Adrenal gland (tissue), 12 donors: ENCODE measurements around the gene PRDM10. TPM values are rescaled to one million over a fixed set of nuclear protein-coding genes. Genes with fewer than 3 reads are reported as not detected.

Experiments
- DNase-seq, 7 donors: peaks; one replicate each; pipeline ENCODE4 v3.0.0-alpha.2; 2019 to 2020
- H3K27ac ChIP-seq, 5 donors: fragments of 200-600 bp; sonication (generic) in 4 of 5; 1 replicate in 3 of 5; 2 replicates in 2 of 5; pipeline versions ENCODE4 v1.5.1 to v1.8.0; 2016 to 2020; ENCODE audit warnings: mild to moderate bottlenecking in 1 of 5
- H3K27me3 ChIP-seq: fragments of 200-600 bp; 2 replicates; pipeline ENCODE4 v1.8.0; 2021
- H3K36me3 ChIP-seq, 2 donors: fragments of 200-600 bp; replicated peaks in 1 of 2; 1 replicate in 1 of 2; 2 replicates in 1 of 2; pipeline versions ENCODE4 v1.5.1 to v1.8.0; 2018 to 2022
- H3K4me1 ChIP-seq, 2 donors: fragments of 200-600 bp; replicated peaks in 1 of 2; 1 replicate in 1 of 2; 2 replicates in 1 of 2; pipeline versions ENCODE4 v1.5.1 to v1.8.0; 2018 to 2021
- H3K4me3 ChIP-seq, 4 donors: fragments of 200-600 bp; sonication (generic) in 3 of 4; one replicate each; pipeline ENCODE4 v1.5.1; 2016 to 2018
- H3K9me3 ChIP-seq, 3 donors: fragments of 200-600 bp; sonication (generic) in 1 of 3; replicated peaks in 1 of 3; 1 replicate in 2 of 3; 2 replicates in 1 of 3; pipeline versions ENCODE4 v1.5.1 to v1.8.0; 2016 to 2021
- POLR2A ChIP-seq, 2 donors: fragments of 450-650 bp; IDR thresholded peaks; one replicate each; pipeline ENCODE4 v1.6.1; 2017; ENCODE audit warnings: antibody characterized with exemption in 2 of 2, mild to moderate bottlenecking in 2 of 2, moderate library complexity in 1 of 2
- WGBS, 4 donors: extraction: QIAGEN DNeasy Blood & Tissue Kit in 2 of 4; methylation state at CpG; one replicate each; pipeline versions ENCODE4 v1.1.5 to v1.1.7; 2013 to 2017; 5-methylcytosine and 5-hydroxymethylcytosine counted together
- intact Hi-C, 2 donors: fragments of 100-400 bp; cut with DNase I; formaldehyde crosslinking; loops; one replicate each; pipeline versions ENCODE4 v1.14.1 to v1.15.0; 2022 to 2023
- polyA plus RNA-seq, 3 donors: library from polyadenylated mRNA; stranded (reverse); fragments of 200-250 nt in 2 of 3; fragments of 350-450 nt in 1 of 3; fragmentation: Illumina TruSeq in 1 of 3; extraction: RNeasy Lipid Tissue Mini Kit (QIAGEN cat#74804) in 1 of 3; gene quantifications; one replicate each; pipeline ENCODE4 v1.2.3, GENCODE V29; 2013 to 2014
- total RNA-seq, 9 donors: library from RNA; depleted of rRNA in 4 of 9; stranded (reverse); fragments of >200 nt in 4 of 9; fragments of 120-200 nt in 1 of 9; fragmentation: NEBNext Ultra II Directional in 1 of 9; extraction: Animal tissue kit (Norgen Biotek cat#: 25700) in 1 of 9; gene quantifications; one replicate each; pipeline versions ENCODE4 v1.1.0 to v1.2.4, GENCODE V29; 2013 to 2023
- TF ChIP-seq, protein P1 (sequence below), 6 experiments: fragments of 450-650 bp in 4 of 6; fragments of 200-600 bp in 2 of 6; sonication (generic) in 1 of 6; IDR thresholded peaks; 1 replicate in 5 of 6; 2 replicates in 1 of 6; pipeline versions ENCODE4 v1.5.1 to v1.8.0; 2016 to 2021; ENCODE audit warnings: antibody characterized with exemption in 6 of 6, mild to moderate bottlenecking in 2 of 6, moderate library complexity in 1 of 6
- donor health status: healthy with polysubstance abuse.
- donor health status: Bipolar disorder and iron deficiency.
- donor health status: DM: yes; HTN: yes; CAD: no.
- donor health status: DM: no; HTN: no; CAD: no.
- donor health status: DM: no; HTN: no; CAD: no.
- donor health status: DM: yes; HTN: yes; CAD: no.

The PRDM10 gene
- total and polyA plus RNA-seq, 12 donors = 2.3 to 10.1 (median 6.4) TPM

- Histone ChIP-seq H3K4me3 (no peak overlapping the region), H3K9me3 (no peaks in the 10 kb centered on the region), H3K27ac (no peak overlapping the region), H3K36me3 (peaks cover 0 to 40% of the 10 kb centered on the region in 2 donors), H3K4me1 (no peaks in the 10 kb centered on the region), H3K27me3 (no peaks in the 10 kb centered on the region)
- TF ChIP-seq, protein P1, sequence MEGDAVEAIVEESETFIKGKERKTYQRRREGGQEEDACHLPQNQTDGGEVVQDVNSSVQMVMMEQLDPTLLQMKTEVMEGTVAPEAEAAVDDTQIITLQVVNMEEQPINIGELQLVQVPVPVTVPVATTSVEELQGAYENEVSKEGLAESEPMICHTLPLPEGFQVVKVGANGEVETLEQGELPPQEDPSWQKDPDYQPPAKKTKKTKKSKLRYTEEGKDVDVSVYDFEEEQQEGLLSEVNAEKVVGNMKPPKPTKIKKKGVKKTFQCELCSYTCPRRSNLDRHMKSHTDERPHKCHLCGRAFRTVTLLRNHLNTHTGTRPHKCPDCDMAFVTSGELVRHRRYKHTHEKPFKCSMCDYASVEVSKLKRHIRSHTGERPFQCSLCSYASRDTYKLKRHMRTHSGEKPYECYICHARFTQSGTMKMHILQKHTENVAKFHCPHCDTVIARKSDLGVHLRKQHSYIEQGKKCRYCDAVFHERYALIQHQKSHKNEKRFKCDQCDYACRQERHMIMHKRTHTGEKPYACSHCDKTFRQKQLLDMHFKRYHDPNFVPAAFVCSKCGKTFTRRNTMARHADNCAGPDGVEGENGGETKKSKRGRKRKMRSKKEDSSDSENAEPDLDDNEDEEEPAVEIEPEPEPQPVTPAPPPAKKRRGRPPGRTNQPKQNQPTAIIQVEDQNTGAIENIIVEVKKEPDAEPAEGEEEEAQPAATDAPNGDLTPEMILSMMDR (IDR thresholded peaks at IDR 0.05) = no peak
- no peak for TF ChIP-seq POLR2A (IDR thresholded peaks at IDR 0.05)
- DNase-seq = no peak
- intact Hi-C loops = no loop called here
- WGBS, 4 donors = 86 to 100% (median 92%) methylated on average over 2 of the region's 2 CpGs
Measured at GRCh38 chr11:129917231-129917630, 85.4 kb downstream of the PRDM10 start.

DNA sequence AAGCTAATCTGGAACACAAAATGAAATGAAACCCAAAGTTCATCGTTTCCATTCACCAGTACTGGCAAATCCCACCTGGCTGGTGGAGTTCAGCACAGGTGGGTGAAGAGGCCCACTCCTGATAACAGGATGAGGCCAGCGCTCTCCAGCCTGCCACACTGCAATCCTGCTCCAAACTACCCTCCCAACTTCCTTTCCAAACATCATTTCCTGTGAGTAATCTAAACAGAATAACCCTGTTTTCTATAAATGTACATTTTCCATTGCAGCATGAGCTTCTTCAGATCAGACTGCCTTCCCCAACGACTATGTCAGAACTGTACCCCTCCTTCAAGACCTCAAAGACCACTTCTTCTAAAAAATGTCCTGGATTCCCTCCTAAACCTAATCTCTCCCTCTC lies 91.3 kb downstream of the PRDM10 start:
- no peak overlapping the region for H3K4me3 ChIP-seq
- WGBS, 4 donors = 59 to 72% (median 65%) methylated on average over 3 of the region's 3 CpGs
- H3K36me3 ChIP-seq = peaks cover 0 to 38% of the 10 kb centered on the region in 2 donors
- no peaks in the 10 kb centered on the region for H3K27me3 ChIP-seq
- no peak for TF ChIP-seq POLR2A (IDR thresholded peaks at IDR 0.05)
- TF ChIP-seq, protein P1 (IDR thresholded peaks at IDR 0.05) = no peak
- H3K4me1 ChIP-seq = no peaks in the 10 kb centered on the region
- intact Hi-C loops = no loop called here
- no peaks in the 10 kb centered on the region for H3K9me3 ChIP-seq
- no peak for DNase-seq
- no peak overlapping the region for H3K27ac ChIP-seq

GRCh38 chr11:129910360-129910759 lies 92.3 kb downstream of the PRDM10 start:
- intact Hi-C loops = no loop called here
- Histone ChIP-seq H3K4me1 (no peaks in the 10 kb centered on the region), H3K27me3 (no peaks in the 10 kb centered on the region), H3K9me3 (no peaks in the 10 kb centered on the region), H3K4me3 (no peak overlapping the region), H3K36me3 (peaks cover 0 to 30% of the 10 kb centered on the region in 2 donors), H3K27ac (no peak overlapping the region)
- no peak for DNase-seq
- 88 to 96% (median 94%) methylated on average over 7 of the region's 7 CpGs for WGBS, 4 donors
- TF ChIP-seq, protein P1 (IDR thresholded peaks at IDR 0.05) = no peak
- TF ChIP-seq POLR2A (IDR thresholded peaks at IDR 0.05) = no peak

- TF ChIP-seq, protein P1 (IDR thresholded peaks at IDR 0.05) = no peak
- no peak for TF ChIP-seq POLR2A (IDR thresholded peaks at IDR 0.05)
- DNase-seq = no peak
- H3K4me3 ChIP-seq = no peak overlapping the region
- WGBS, 4 donors = 94 to 97% (median 95%) methylated on average over 8 of the region's 8 CpGs
- H3K27ac ChIP-seq = no peak overlapping the region
- intact Hi-C loops = no loop called here
- H3K4me1 ChIP-seq = no peaks in the 10 kb centered on the region
- no peaks in the 10 kb centered on the region for H3K9me3 ChIP-seq
- H3K36me3 ChIP-seq = peaks cover 0 to 14% of the 10 kb centered on the region in 2 donors
- H3K27me3 ChIP-seq = no peaks in the 10 kb centered on the region
Measured at GRCh38 chr11:129905402-129905801, 97.2 kb downstream of the PRDM10 start.
